ENCODE results near the gene SETDB2.

DNA sequence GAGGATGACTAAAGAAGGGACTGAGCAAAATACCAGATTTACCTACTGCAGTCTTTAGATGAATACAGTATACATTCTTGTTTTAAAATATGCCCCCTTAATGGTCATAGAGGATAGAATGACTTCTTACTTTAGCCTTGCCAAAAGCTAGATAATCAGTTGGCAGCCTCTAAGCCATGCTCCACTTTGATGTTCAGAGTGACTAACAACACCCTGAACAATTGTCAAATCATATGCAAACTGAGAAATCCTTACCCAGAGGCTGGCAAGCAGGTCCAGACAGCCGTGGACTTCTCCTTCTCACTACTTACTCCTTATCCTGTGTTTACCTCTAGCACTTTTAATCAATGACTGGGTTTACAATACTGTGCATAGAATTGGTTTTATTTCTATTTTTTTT is 28.1 kb downstream of the SETDB2 start:
- TF ChIP-seq, protein P1, sequence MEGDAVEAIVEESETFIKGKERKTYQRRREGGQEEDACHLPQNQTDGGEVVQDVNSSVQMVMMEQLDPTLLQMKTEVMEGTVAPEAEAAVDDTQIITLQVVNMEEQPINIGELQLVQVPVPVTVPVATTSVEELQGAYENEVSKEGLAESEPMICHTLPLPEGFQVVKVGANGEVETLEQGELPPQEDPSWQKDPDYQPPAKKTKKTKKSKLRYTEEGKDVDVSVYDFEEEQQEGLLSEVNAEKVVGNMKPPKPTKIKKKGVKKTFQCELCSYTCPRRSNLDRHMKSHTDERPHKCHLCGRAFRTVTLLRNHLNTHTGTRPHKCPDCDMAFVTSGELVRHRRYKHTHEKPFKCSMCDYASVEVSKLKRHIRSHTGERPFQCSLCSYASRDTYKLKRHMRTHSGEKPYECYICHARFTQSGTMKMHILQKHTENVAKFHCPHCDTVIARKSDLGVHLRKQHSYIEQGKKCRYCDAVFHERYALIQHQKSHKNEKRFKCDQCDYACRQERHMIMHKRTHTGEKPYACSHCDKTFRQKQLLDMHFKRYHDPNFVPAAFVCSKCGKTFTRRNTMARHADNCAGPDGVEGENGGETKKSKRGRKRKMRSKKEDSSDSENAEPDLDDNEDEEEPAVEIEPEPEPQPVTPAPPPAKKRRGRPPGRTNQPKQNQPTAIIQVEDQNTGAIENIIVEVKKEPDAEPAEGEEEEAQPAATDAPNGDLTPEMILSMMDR (IDR thresholded peaks at IDR 0.05): no peak
- TF ChIP-seq POLR2A (IDR thresholded peaks at IDR 0.05): no peak
